DMS153 treated with DMSO at 0.1 percent for 48 hours (cell line): ENCODE measurements around the gene SMIM12.

Source experiments
- DNase-seq: peaks from one replicate; lab custom pipeline; 2025; ENCODE audit not compliant: unreplicated experiment; lab: John Stamatoyannopoulos, UW

Gene SMIM12

GRCh38 chr1:34808051-34808810, 51.3 kb downstream of the SMIM12 start:
- no peak for DNase-seq

- DNase-seq = no peak
Measured at GRCh38 chr1:34806396-34806795, 53.2 kb downstream of the SMIM12 start.

- no peak for DNase-seq
Measured at GRCh38 chr1:34803770-34804169, 55.8 kb downstream of the SMIM12 start.
